Caco-2 (cell line): ENCODE measurements around the gene HOTAIR. TPM values are rescaled to one million over a fixed set of nuclear protein-coding genes. Genes with fewer than 3 reads are reported as not detected.

Experiments used
- BruUV-seq: library from RNA; stranded (reverse); fragments of 400-500 nt; replicated peaks from 2 replicates; lab custom pipeline; 2021; lab: Mats Ljungman, UMichigan
- CTCF ChIA-PET: fragments of 300-600 bp; sonication (Branson Sonifier 250); formaldehyde crosslinking; loops from one replicate; lab custom pipeline; 2022; ENCODE audit warnings: antibody characterized with exemption; lab: Charles Lee
- POLR2A ChIA-PET: fragments of 300-600 bp; sonication (Branson Sonifier 250); formaldehyde crosslinking; loops from one replicate; lab custom pipeline; 2022; ENCODE audit warnings: antibody characterized with exemption; lab: Charles Lee
- DNase-seq, 2 experiments: peaks; one replicate each; pipeline versions ENCODE4 v3.0.0 to v3.0.0-alpha.2; 2020 to 2022
- H3K27me3 ChIP-seq: replicated peaks from 2 replicates; pipeline ENCODE4 v1.6.0; 2011; ENCODE audit warnings: low read length; ENCODE audit not compliant: control insufficient read depth, insufficient read depth
- H3K36me3 ChIP-seq: 2 replicates; pipeline ENCODE4 v1.5.1; 2011; ENCODE audit warnings: low read length; ENCODE audit not compliant: control insufficient read depth, insufficient read depth
- H3K4me1 ChIP-seq: fragments of 250-450 bp; sonication (Bioruptor Pico); 2 replicates; pipeline ENCODE4 v1.5.1; 2020; ENCODE audit warnings: mild to moderate bottlenecking
- H3K4me3 ChIP-seq: 2 replicates; pipeline ENCODE4 v1.5.1; 2011; ENCODE audit warnings: low read depth, mild to moderate bottlenecking, control low read depth, low read length
- H3K9me3 ChIP-seq: fragments of 250-450 bp; sonication (Bioruptor Pico); 2 replicates; pipeline ENCODE4 v1.5.1; 2020; ENCODE audit warnings: mild to moderate bottlenecking, moderate library complexity
- H3K27ac Mint-ChIP-seq: one replicate; pipeline ENCODE4 v1.8.0; 2022; ENCODE audit warnings: mixed read lengths; ENCODE audit not compliant: unreplicated experiment
- H3K27me3 Mint-ChIP-seq: one replicate; pipeline ENCODE4 v1.8.0; 2022; ENCODE audit warnings: mixed read lengths; ENCODE audit not compliant: insufficient read depth, unreplicated experiment
- H3K36me3 Mint-ChIP-seq: one replicate; pipeline ENCODE4 v1.8.0; 2022; ENCODE audit warnings: mild to moderate bottlenecking, mixed read lengths; ENCODE audit not compliant: insufficient read depth, unreplicated experiment
- H3K4me1 Mint-ChIP-seq: one replicate; pipeline ENCODE4 v1.8.0; 2022; ENCODE audit warnings: low read depth, mixed read lengths; ENCODE audit not compliant: unreplicated experiment
- H3K4me3 Mint-ChIP-seq: one replicate; pipeline ENCODE4 v1.8.0; 2022; ENCODE audit warnings: mild to moderate bottlenecking, moderate library complexity, mixed read lengths; ENCODE audit not compliant: unreplicated experiment
- H3K9me3 Mint-ChIP-seq: one replicate; pipeline ENCODE4 v1.8.0; 2022; ENCODE audit warnings: mixed read lengths; ENCODE audit not compliant: unreplicated experiment
- CTCF ChIP-seq, 2 experiments: fragments of 200-600 bp in 1 of 2; IDR thresholded peaks; 1 replicate in 1 of 2; 2 replicates in 1 of 2; pipeline versions ENCODE4 v1.5.1 to v1.8.0; 2011 to 2022; ENCODE audit warnings: antibody characterized with exemption in 1 of 2, control low read depth in 1 of 2, inconsistent platforms in 1 of 2, low read depth in 1 of 2, low read length in 1 of 2, mild to moderate bottlenecking in 1 of 2, moderate library complexity in 1 of 2; ENCODE audit not compliant: insufficient read depth in 1 of 2, severe bottlenecking in 1 of 2, unreplicated experiment in 1 of 2
- intact Hi-C: fragments of 100-400 bp; cut with micrococcal nuclease; formaldehyde crosslinking; loops from one replicate; pipeline ENCODE4 v1.10.0; 2022; ENCODE audit not compliant: unreplicated experiment
- total RNA-seq: library from RNA; stranded (reverse); gene quantifications from 2 replicates; pipeline ENCODE4 v1.2.3, GENCODE V29; 2022

HOTAIR gene
- total RNA-seq, 1 experiment from 2014 or later = 1.9 TPM

DNA sequence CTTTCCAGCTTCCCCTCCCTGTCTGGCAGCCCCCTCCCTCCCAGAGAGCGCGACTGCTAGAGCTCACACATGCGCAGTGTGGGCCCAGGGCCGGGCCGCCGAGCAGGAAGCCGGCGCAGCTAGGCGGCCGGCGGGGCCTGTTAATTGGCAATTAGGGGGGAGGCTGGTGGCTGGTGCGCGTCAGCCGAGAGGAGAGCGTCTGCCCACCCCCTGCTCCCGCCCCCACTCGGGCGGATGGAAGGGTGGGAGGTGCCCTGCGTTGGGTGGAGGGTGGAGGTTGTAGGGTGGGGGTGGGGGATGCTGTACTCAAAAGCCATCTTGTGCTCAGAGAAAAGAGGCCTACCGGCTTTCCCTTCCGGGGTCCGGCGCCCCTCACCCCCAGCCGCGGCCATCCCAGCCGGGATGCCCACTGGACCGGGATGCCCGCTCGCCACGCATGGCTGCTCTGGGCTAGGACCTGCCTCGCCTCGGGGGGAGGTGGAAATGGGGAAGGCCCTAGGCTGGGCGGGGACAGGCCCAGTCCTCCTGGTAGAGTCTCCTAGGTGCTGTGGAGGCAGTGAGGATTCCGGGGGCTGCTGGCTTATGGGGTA, 43.2 kb upstream of the HOTAIR start:
- Histone ChIP-seq H3K36me3 (no peaks in the 10 kb centered on the region), H3K9me3 (no peaks in the 10 kb centered on the region), H3K27me3 (no peaks in the 10 kb centered on the region), H3K4me3 (peak overlapping the region; percentile 58), H3K4me1 (peaks cover 30% of the 10 kb centered on the region)
- intact Hi-C loops = loop anchor here (5.0 kb wide), 1 partner anchor 41 kb away; no protein-coding TSS in a partner anchor
- ChIA-PET CTCF (interaction anchor here (0.6 to 2.5 kb wide), 18 partner anchors 11 to 773 kb away, joined by 3 to 84 read pairs (median 7); partner anchors contain the start of genes HOXC10 and HOXC8), POLR2A (interaction anchor here (0.6 to 2.2 kb wide), 6 partner anchors 10 to 262 kb away, joined by 3 to 25 read pairs (median 12); partner anchors contain the start of genes CBX5, HNRNPA1, HOXC5 and HOXC8)
- Mint-ChIP-seq H3K4me3 (peak overlapping the region; percentile 98), H3K4me1 (peaks cover 27% of the 10 kb centered on the region), H3K27ac (peak overlapping the region; percentile 83), H3K27me3 (no peaks in the 10 kb centered on the region), H3K36me3 (peaks cover 6% of the 10 kb centered on the region), H3K9me3 (no peaks in the 10 kb centered on the region)
- peak; percentile 87 for DNase-seq
- no peak for TF ChIP-seq CTCF (IDR thresholded peaks at IDR 0.05; ENCODE audit: insufficient read depth in 1 of 2, low read depth in 1 of 2, low read length in 1 of 2, severe bottlenecking in 1 of 2, unreplicated experiment in 1 of 2)
- no TSS peak for BruUV-seq

GRCh38 chr12:54017027-54017788, 42.5 kb upstream of the HOTAIR start:
- peak; percentile 37 to 59 for DNase-seq
- intact Hi-C loops = loop anchor here (5.0 kb wide), 1 partner anchor 40 kb away; no protein-coding TSS in a partner anchor
- H3K27me3 Mint-ChIP-seq = no peaks in the 10 kb centered on the region
- Histone ChIP-seq H3K36me3 (no peaks in the 10 kb centered on the region; the same call in 1 of the 2 replicates), H3K27me3 (no peaks in the 10 kb centered on the region), H3K9me3 (no peaks in the 10 kb centered on the region), H3K4me3 (peak overlapping the region; percentile 58), H3K4me1 (peaks cover 34% of the 10 kb centered on the region)
- H3K4me3 Mint-ChIP-seq = peak overlapping the region; percentile 98
- ChIA-PET CTCF (interaction anchor here (0.6 to 2.5 kb wide), 20 partner anchors 9 to 773 kb away, joined by 3 to 84 read pairs (median 6); partner anchors contain the start of genes COPZ1, HOXC10 and HOXC8), POLR2A (interaction anchor here (0.6 to 2.2 kb wide), 8 partner anchors 9 to 263 kb away, joined by 3 to 25 read pairs (median 4); partner anchors contain the start of genes CBX5, HNRNPA1, HOXC10 and HOXC4)
- H3K9me3 Mint-ChIP-seq = no peaks in the 10 kb centered on the region
- no TSS peak for BruUV-seq
- H3K27ac Mint-ChIP-seq = peak overlapping the region; percentile 83
- H3K36me3 Mint-ChIP-seq = peaks cover 6% of the 10 kb centered on the region
- peaks cover 30% of the 10 kb centered on the region for H3K4me1 Mint-ChIP-seq
- peak; percentile 8 to 19 for TF ChIP-seq CTCF (IDR thresholded peaks at IDR 0.05; ENCODE audit: insufficient read depth in 1 of 2, low read depth in 1 of 2, low read length in 1 of 2, severe bottlenecking in 1 of 2, unreplicated experiment in 1 of 2)

- Histone ChIP-seq H3K9me3 (no peaks in the 10 kb centered on the region), H3K4me3 (peak overlapping the region; percentile 58), H3K36me3 (no peaks in the 10 kb centered on the region; the same call in 1 of the 2 replicates), H3K27me3 (no peaks in the 10 kb centered on the region), H3K4me1 (peaks cover 35% of the 10 kb centered on the region)
- no TSS peak for BruUV-seq
- peak; percentile 57 for DNase-seq
- peaks cover 32% of the 10 kb centered on the region for H3K4me1 Mint-ChIP-seq
- TF ChIP-seq CTCF (IDR thresholded peaks at IDR 0.05; ENCODE audit: insufficient read depth in 1 of 2, low read depth in 1 of 2, low read length in 1 of 2, severe bottlenecking in 1 of 2, unreplicated experiment in 1 of 2) = no peak
- peaks cover 6% of the 10 kb centered on the region for H3K36me3 Mint-ChIP-seq
- peak overlapping the region; percentile 98 for H3K4me3 Mint-ChIP-seq
- POLR2A ChIA-PET = interaction anchor here (0.5 to 2.2 kb wide), 6 partner anchors 8 to 184 kb away, joined by 3 to 25 read pairs (median 3); partner anchors contain the start of genes HOXC10, HOXC4, HOXC8 and SMUG1
- no peaks in the 10 kb centered on the region for H3K9me3 Mint-ChIP-seq
- CTCF ChIA-PET = interaction anchor here (0.6 to 2.5 kb wide), 13 partner anchors 9 to 585 kb away, joined by 3 to 84 read pairs (median 9); partner anchors contain the start of genes HOXC10 and HOXC8
- intact Hi-C loops = loop anchor here (5.0 kb wide), 1 partner anchor 39 kb away; no protein-coding TSS in a partner anchor
- peak overlapping the region; percentile 83 for H3K27ac Mint-ChIP-seq
- no peaks in the 10 kb centered on the region for H3K27me3 Mint-ChIP-seq
Measured at GRCh38 chr12:54016478-54016964, 41.8 kb upstream of the HOTAIR start.
